A549 (cell line): ENCODE data around the gene RPRD1A.

Experiments used
- CHD2 ChIP-seq: fragments of 150-350 bp; IDR thresholded peaks from 2 replicates; pipeline ENCODE4 v1.6.1; 2014; ENCODE audit warnings: low read length; ENCODE audit not compliant: partially characterized antibody
- KDM5A ChIP-seq: fragments of 200-600 bp; sonication (generic); IDR thresholded peaks from 2 replicates; pipeline ENCODE4 v1.6.1; 2016; ENCODE audit warnings: antibody characterized with exemption, mild to moderate bottlenecking
- TF ChIP-seq, protein P1 (sequence below): fragments of >200 bp; sonication (Bioruptor Twin); formaldehyde crosslinking; IDR thresholded peaks from 3 replicates; pipeline ENCODE4 v1.5.1; 2016
- TF ChIP-seq, protein P2 (sequence below): fragments of 450-650 bp; IDR thresholded peaks from 2 replicates; pipeline ENCODE4 v1.6.1; 2014; ENCODE audit warnings: antibody characterized with exemption

DNA sequence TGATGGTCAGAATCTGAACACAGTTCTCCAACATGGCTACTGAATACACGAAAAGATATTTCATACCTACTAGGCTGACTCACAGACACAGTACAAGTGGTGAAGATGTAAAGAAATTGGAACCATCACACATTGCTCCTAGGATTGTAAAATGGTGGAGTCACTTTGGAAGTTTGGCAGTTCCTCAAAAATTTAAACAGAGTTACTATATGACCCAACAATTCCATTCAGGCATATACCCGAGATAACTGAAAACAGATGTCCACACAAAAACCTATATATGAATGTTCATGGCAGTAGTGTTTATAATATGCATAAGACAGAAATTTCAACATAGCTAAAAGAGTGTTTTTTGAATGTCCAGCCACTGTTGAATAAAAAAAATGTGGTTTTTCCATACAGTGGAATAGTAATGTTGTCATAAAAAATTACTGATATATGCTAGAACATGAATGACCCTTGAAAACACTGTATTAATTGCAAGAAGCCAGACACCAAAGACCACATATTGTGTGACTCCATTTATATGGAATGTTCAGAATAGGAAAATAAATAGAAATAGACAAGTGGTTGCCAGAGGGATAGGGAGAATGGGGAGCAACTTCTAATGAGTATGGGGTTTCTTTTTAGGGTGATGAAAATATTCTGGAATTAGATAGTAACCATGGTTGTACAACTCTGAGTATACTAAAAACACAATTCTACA lies 84.8 kb downstream of the RPRD1A start:
- TF ChIP-seq, protein P1, sequence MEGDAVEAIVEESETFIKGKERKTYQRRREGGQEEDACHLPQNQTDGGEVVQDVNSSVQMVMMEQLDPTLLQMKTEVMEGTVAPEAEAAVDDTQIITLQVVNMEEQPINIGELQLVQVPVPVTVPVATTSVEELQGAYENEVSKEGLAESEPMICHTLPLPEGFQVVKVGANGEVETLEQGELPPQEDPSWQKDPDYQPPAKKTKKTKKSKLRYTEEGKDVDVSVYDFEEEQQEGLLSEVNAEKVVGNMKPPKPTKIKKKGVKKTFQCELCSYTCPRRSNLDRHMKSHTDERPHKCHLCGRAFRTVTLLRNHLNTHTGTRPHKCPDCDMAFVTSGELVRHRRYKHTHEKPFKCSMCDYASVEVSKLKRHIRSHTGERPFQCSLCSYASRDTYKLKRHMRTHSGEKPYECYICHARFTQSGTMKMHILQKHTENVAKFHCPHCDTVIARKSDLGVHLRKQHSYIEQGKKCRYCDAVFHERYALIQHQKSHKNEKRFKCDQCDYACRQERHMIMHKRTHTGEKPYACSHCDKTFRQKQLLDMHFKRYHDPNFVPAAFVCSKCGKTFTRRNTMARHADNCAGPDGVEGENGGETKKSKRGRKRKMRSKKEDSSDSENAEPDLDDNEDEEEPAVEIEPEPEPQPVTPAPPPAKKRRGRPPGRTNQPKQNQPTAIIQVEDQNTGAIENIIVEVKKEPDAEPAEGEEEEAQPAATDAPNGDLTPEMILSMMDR = no peak
- TF ChIP-seq, protein P2, sequence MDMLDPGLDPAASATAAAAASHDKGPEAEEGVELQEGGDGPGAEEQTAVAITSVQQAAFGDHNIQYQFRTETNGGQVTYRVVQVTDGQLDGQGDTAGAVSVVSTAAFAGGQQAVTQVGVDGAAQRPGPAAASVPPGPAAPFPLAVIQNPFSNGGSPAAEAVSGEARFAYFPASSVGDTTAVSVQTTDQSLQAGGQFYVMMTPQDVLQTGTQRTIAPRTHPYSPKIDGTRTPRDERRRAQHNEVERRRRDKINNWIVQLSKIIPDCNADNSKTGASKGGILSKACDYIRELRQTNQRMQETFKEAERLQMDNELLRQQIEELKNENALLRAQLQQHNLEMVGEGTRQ = no peak
- TF ChIP-seq CHD2 (no peak), KDM5A (no peak)
